HFFc6 (cell line): ENCODE results near the gene DCUN1D3. TPM values are rescaled to one million over a fixed set of nuclear protein-coding genes. Genes with fewer than 3 reads are reported as not detected.
"Not testable (repeated sequence)": the region's sequence is repeated elsewhere in the genome, so short reads cannot be mapped to it uniquely, and the experiment has no call there.

Source experiments
- DNase-seq: peaks from one replicate; pipeline ENCODE4 v3.0.0-alpha.2; 2018
- H3K27ac Mint-ChIP-seq: 2 replicates; pipeline ENCODE4 v1.8.0; 2020; ENCODE audit warnings: mild to moderate bottlenecking, mixed read lengths
- H3K27me3 Mint-ChIP-seq: 2 replicates; pipeline ENCODE4 v1.8.0; 2021; ENCODE audit warnings: mild to moderate bottlenecking, moderate library complexity, mixed read lengths; ENCODE audit not compliant: insufficient read depth
- H3K36me3 Mint-ChIP-seq: 2 replicates; pipeline ENCODE4 v1.8.0; 2021; ENCODE audit warnings: low read depth, mixed read lengths
- H3K4me1 Mint-ChIP-seq: 2 replicates; pipeline ENCODE4 v1.8.0; 2020; ENCODE audit warnings: low read depth, mixed read lengths
- H3K4me3 Mint-ChIP-seq: 2 replicates; pipeline ENCODE4 v1.8.0; 2020; ENCODE audit warnings: mild to moderate bottlenecking, moderate library complexity, mixed read lengths
- H3K9me3 Mint-ChIP-seq: 2 replicates; pipeline ENCODE4 v1.8.0; 2020; ENCODE audit warnings: mild to moderate bottlenecking, mixed read lengths
- CTCF ChIP-seq: fragments of 200-600 bp; sonication (generic); IDR thresholded peaks from 2 replicates; pipeline ENCODE4 v1.5.0; 2021; ENCODE audit warnings: antibody characterized with exemption, mild to moderate bottlenecking
- total RNA-seq, 6 experiments: library from RNA; stranded (reverse); fragmentation: NEBNext Ultra II Directional; extraction: Animal tissue kit (Norgen Biotek cat#: 25700); gene quantifications; 2 replicates in 1 of 6; 3 replicates in 5 of 6; pipeline ENCODE4 v1.2.3, GENCODE V29; 2021

DCUN1D3 gene
- total RNA-seq, 6 experiments from 2014 or later: 29.2 to 41.0 (median 32.1) TPM

- no peak overlapping the region for H3K27ac Mint-ChIP-seq
- H3K4me3 Mint-ChIP-seq: no peak overlapping the region
- H3K36me3 Mint-ChIP-seq: no peaks in the 10 kb centered on the region
- peak; percentile 59 for DNase-seq
- H3K27me3 Mint-ChIP-seq: no peaks in the 10 kb centered on the region
- H3K4me1 Mint-ChIP-seq: peaks cover 13% of the 10 kb centered on the region
- no peak for TF ChIP-seq CTCF
- no peaks in the 10 kb centered on the region for H3K9me3 Mint-ChIP-seq
These were observed 38.3 kb upstream of the DCUN1D3 start for GRCh38 chr16:20938426-20938825.

- no peaks in the 10 kb centered on the region for H3K9me3 Mint-ChIP-seq
- H3K36me3 Mint-ChIP-seq: no peaks in the 10 kb centered on the region
- H3K27ac Mint-ChIP-seq: no peak overlapping the region
- H3K4me3 Mint-ChIP-seq: no peak overlapping the region
- no peak for TF ChIP-seq CTCF
- no peaks in the 10 kb centered on the region for H3K27me3 Mint-ChIP-seq
- H3K4me1 Mint-ChIP-seq: peaks cover 13% of the 10 kb centered on the region
- DNase-seq: no peak
These were observed 37.6 kb upstream of the DCUN1D3 start for GRCh38 chr16:20937736-20938135.

DNA sequence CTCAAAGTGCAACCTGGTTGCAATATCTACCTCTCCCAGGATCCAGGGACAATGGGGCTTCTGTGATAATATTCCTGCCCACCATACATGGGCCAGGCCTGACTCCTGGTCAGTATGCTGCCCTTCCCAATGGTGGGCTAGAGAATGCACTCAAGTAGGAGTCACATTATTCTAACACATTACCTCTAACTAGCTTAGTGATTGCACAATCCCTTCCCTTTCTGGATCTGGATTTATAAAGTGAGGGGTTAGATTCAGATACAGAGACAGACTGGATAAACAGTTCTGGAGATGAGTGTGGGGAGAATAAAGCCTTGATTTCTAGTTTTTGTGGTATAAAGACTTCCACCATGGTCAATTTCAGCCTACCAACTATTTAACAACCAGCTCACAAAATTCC lies 33.4 kb upstream of the DCUN1D3 start:
- Mint-ChIP-seq H3K4me3 (no peak overlapping the region), H3K4me1 (peaks cover 28% of the 10 kb centered on the region), H3K27me3 (no peaks in the 10 kb centered on the region), H3K27ac (no peak overlapping the region), H3K9me3 (no peaks in the 10 kb centered on the region), H3K36me3 (no peaks in the 10 kb centered on the region)
- DNase-seq: no peak
- no peak for TF ChIP-seq CTCF

- peak; percentile 37 for DNase-seq
- Mint-ChIP-seq H3K27ac (peak overlapping the region; percentile 50; the same call in 1 of the 2 replicates), H3K9me3 (no peaks in the 10 kb centered on the region), H3K4me3 (no peak overlapping the region), H3K4me1 (peaks cover 18% of the 10 kb centered on the region), H3K36me3 (no peaks in the 10 kb centered on the region), H3K27me3 (no peaks in the 10 kb centered on the region)
- no peak for TF ChIP-seq CTCF
These were observed 31.0 kb upstream of the DCUN1D3 start for GRCh38 chr16:20931066-20931600.

- no peaks in the 10 kb centered on the region for H3K27me3 Mint-ChIP-seq
- H3K4me3 Mint-ChIP-seq: no peak overlapping the region
- H3K4me1 Mint-ChIP-seq: peaks cover 18% of the 10 kb centered on the region
- no peaks in the 10 kb centered on the region for H3K9me3 Mint-ChIP-seq
- DNase-seq: no peak
- peak overlapping the region; percentile 47; the same call in 1 of the 2 replicates for H3K27ac Mint-ChIP-seq
- no peaks in the 10 kb centered on the region for H3K36me3 Mint-ChIP-seq
- no peak for TF ChIP-seq CTCF
These were observed 30.2 kb upstream of the DCUN1D3 start for GRCh38 chr16:20930365-20930690.

GRCh38 chr16:20929676-20930364 lies 29.7 kb upstream of the DCUN1D3 start:
- Mint-ChIP-seq H3K27ac (peak overlapping the region; percentile 47; the same call in 1 of the 2 replicates), H3K4me1 (peaks cover 18% of the 10 kb centered on the region)
- peak; percentile 24 for DNase-seq
- H3K9me3 Mint-ChIP-seq, H3K36me3 Mint-ChIP-seq, H3K4me3 Mint-ChIP-seq, H3K27me3 Mint-ChIP-seq: not testable (repeated sequence)
